DND-41 (cell line): ENCODE data around the gene MED23.

Experiments
- ATAC-seq: fragments of 200-7000 bp; cut with Tn5 transposase; 3 replicates; pipeline ENCODE4 v1.9.1; 2021; ENCODE audit warnings: low read depth; ENCODE audit not compliant: insufficient read depth
- DNase-seq: peaks from one replicate; pipeline ENCODE4 v3.0.0-alpha.2; 2020
- H2AFZ ChIP-seq: 2 replicates; pipeline ENCODE4 v1.6.0; 2012; ENCODE audit warnings: low read depth, low read length
- H3K27ac ChIP-seq: 2 replicates; pipeline ENCODE4 v1.5.1; 2012; ENCODE audit warnings: low read length, inconsistent platforms
- H3K27me3 ChIP-seq: fragments of 200-600 bp; sonication (generic); 2 replicates; pipeline ENCODE4 v1.6.0; 2012; ENCODE audit warnings: low read length, mild to moderate bottlenecking, inconsistent platforms; ENCODE audit not compliant: insufficient read depth, poor library complexity
- H3K36me3 ChIP-seq: 2 replicates; pipeline ENCODE4 v1.5.1; 2012; ENCODE audit warnings: low read length, inconsistent platforms; ENCODE audit not compliant: insufficient read depth
- H3K4me1 ChIP-seq: 2 replicates; pipeline ENCODE4 v1.5.1; 2012; ENCODE audit warnings: mild to moderate bottlenecking, low read length; ENCODE audit not compliant: insufficient read depth
- H3K4me2 ChIP-seq: 2 replicates; pipeline ENCODE4 v1.6.0; 2012; ENCODE audit warnings: mild to moderate bottlenecking, moderate library complexity, low read length, inconsistent platforms; ENCODE audit not compliant: insufficient read depth
- H3K4me3 ChIP-seq, 2 experiments: fragments of 200-600 bp in 1 of 2; shearing (Covaris generic) in 1 of 2; 2 replicates each; pipeline ENCODE4 v1.5.1; 2012 to 2016; ENCODE audit warnings: inconsistent platforms in 2 of 2, low read length in 2 of 2, mild to moderate bottlenecking in 2 of 2, low read depth in 1 of 2, moderate library complexity in 1 of 2
- H3K79me2 ChIP-seq: 2 replicates; pipeline ENCODE4 v1.6.0; 2012; ENCODE audit warnings: low read length, inconsistent platforms; ENCODE audit not compliant: insufficient read depth
- H3K9ac ChIP-seq: 2 replicates; pipeline ENCODE4 v1.6.0; 2012; ENCODE audit warnings: low read depth, mild to moderate bottlenecking, inconsistent platforms, low read length, moderate library complexity
- H3K9me3 ChIP-seq: 2 replicates; pipeline ENCODE4 v1.5.1; 2012; ENCODE audit warnings: low read length, moderate library complexity, mild to moderate bottlenecking, inconsistent platforms; ENCODE audit not compliant: insufficient read depth, severe bottlenecking
- H4K20me1 ChIP-seq: 2 replicates; pipeline ENCODE4 v1.6.0; 2012; ENCODE audit warnings: low read length; ENCODE audit not compliant: insufficient read depth
- EZH2 ChIP-seq: IDR thresholded peaks from 3 replicates; pipeline ENCODE4 v1.6.1; 2012; ENCODE audit warnings: borderline replicate concordance, low read depth, mild to moderate bottlenecking, moderate library complexity, low read length, inconsistent platforms; ENCODE audit not compliant: severe bottlenecking
- TF ChIP-seq, protein P1 (sequence below): IDR thresholded peaks from 2 replicates; pipeline ENCODE4 v1.5.1; 2012; ENCODE audit warnings: borderline replicate concordance, low read length, moderate library complexity, mild to moderate bottlenecking; ENCODE audit not compliant: poor library complexity, severe bottlenecking; ENCODE audit errors: extremely low read depth

The MED23 gene

DNA sequence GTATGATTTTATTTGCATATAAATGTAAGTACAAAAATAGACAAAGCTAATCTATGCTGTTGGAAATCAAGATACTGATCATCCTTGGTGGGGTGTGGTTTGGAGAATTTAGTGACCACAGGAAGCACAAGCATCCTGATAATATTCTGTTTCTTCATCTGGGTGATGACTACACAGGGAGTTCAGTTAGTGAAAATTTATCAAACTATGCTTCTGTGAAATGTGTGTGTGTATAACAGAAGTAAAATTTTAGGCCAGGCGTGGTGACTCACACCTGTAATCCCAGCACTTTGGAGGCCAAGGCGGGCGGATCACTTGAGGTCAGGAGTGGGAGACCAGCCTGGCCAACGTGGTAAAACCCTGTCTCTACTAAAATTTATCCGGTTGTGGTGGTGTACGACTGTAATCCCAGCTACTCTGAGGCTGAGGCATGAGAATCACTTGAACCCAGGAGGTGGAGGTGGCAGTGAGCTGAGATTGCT is 29.6 kb upstream of the MED23 start:
- H3K9ac ChIP-seq, result no peak overlapping the region
- no peak overlapping the region for H3K4me3 ChIP-seq
- H3K27ac ChIP-seq, result no peak overlapping the region
- no peaks in the 10 kb centered on the region for H3K79me2 ChIP-seq
- no peak for DNase-seq
- no peak overlapping the region for H2AFZ ChIP-seq
- TF ChIP-seq EZH2, result no peak
- TF ChIP-seq, protein P1, sequence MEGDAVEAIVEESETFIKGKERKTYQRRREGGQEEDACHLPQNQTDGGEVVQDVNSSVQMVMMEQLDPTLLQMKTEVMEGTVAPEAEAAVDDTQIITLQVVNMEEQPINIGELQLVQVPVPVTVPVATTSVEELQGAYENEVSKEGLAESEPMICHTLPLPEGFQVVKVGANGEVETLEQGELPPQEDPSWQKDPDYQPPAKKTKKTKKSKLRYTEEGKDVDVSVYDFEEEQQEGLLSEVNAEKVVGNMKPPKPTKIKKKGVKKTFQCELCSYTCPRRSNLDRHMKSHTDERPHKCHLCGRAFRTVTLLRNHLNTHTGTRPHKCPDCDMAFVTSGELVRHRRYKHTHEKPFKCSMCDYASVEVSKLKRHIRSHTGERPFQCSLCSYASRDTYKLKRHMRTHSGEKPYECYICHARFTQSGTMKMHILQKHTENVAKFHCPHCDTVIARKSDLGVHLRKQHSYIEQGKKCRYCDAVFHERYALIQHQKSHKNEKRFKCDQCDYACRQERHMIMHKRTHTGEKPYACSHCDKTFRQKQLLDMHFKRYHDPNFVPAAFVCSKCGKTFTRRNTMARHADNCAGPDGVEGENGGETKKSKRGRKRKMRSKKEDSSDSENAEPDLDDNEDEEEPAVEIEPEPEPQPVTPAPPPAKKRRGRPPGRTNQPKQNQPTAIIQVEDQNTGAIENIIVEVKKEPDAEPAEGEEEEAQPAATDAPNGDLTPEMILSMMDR, result no peak
- H4K20me1 ChIP-seq, result no peaks in the 10 kb centered on the region
- no peak overlapping the region for H3K4me2 ChIP-seq
- ATAC-seq, result no peak
- H3K4me1 ChIP-seq, result no peaks in the 10 kb centered on the region
- no peaks in the 10 kb centered on the region for H3K36me3 ChIP-seq
- no peaks in the 10 kb centered on the region for H3K27me3 ChIP-seq
- H3K9me3 ChIP-seq, result no peaks in the 10 kb centered on the region

DNA sequence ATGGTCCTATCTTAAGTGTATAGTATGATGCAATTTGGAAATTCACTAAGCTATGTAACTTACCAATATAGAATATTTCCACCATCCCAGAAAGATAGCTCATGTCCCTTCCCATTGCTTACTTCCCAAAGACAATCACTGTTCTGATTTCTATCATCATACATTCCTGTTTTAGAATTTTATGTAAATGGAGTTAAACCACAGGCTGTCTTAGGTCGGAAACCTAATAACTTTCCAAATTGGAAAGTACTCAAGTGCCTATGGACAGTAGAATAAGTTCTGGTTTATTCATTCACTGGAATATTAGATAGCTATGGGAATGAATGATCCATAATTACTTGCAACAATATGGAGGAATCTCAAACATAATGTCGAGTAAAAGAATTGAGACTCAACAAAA is 29.2 kb upstream of the MED23 start:
- H3K27me3 ChIP-seq, result no peaks in the 10 kb centered on the region
- H3K4me3 ChIP-seq, result no peak overlapping the region
- H3K36me3 ChIP-seq, result no peaks in the 10 kb centered on the region
- no peak overlapping the region for H2AFZ ChIP-seq
- no peaks in the 10 kb centered on the region for H3K9me3 ChIP-seq
- ATAC-seq, result no peak
- H3K9ac ChIP-seq, result no peak overlapping the region
- H3K4me1 ChIP-seq, result no peaks in the 10 kb centered on the region
- no peak overlapping the region for H3K27ac ChIP-seq
- TF ChIP-seq, protein P1, result no peak
- TF ChIP-seq EZH2, result no peak
- no peaks in the 10 kb centered on the region for H3K79me2 ChIP-seq
- no peak overlapping the region for H3K4me2 ChIP-seq
- no peaks in the 10 kb centered on the region for H4K20me1 ChIP-seq
- DNase-seq, result no peak

DNA sequence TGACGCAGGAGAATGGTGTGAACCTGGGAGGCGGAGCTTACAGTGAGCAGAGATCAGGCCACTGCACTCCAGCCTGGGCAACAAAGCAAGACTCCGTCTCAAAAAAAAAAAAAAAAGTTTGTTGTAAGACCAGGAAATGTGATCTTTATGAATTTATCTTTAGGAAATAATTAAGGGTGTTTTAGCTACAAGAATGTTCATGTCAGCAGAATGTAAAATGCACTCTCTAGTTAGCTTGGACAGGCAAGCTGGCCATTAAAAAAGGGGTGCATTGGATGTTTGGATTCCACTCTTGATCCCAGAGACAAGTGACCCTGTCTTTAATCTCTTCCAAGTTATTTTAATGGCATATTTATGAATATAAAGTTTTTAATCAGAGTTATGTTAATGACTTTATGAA is 28.6 kb upstream of the MED23 start:
- Histone ChIP-seq H3K9me3 (no peaks in the 10 kb centered on the region), H3K36me3 (no peaks in the 10 kb centered on the region), H3K4me2 (no peak overlapping the region), H3K4me1 (no peaks in the 10 kb centered on the region), H3K27me3 (no peaks in the 10 kb centered on the region), H3K4me3 (no peak overlapping the region), H2AFZ (no peak overlapping the region), H3K79me2 (no peaks in the 10 kb centered on the region), H3K27ac (no peak overlapping the region), H4K20me1 (no peaks in the 10 kb centered on the region), H3K9ac (no peak overlapping the region)
- TF ChIP-seq, protein P1, result no peak
- no peak for TF ChIP-seq EZH2
- no peak for ATAC-seq
- no peak for DNase-seq

DNA sequence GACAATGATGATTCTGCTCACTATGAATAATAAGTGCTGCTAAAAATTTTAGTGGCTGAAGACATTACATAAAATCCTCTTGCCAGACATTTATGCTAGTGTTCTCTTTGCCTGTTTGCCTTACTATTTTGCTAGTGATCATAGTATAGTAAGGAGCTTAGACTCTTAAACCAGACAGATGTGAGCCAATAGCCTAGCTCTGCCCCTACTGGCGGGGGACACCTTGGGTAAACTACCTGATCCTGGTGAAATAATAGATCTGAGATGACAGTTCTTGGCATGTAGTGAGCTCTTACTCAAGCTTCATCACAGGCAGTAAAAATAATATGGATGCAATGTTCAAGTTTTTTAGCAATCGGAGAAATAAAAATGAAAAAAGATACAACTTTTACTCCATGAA is 27.9 kb upstream of the MED23 start:
- no peak for DNase-seq
- no peaks in the 10 kb centered on the region for H3K36me3 ChIP-seq
- no peak overlapping the region for H3K4me3 ChIP-seq
- TF ChIP-seq EZH2, result no peak
- no peak overlapping the region for H3K27ac ChIP-seq
- no peak overlapping the region for H2AFZ ChIP-seq
- H3K79me2 ChIP-seq, result no peaks in the 10 kb centered on the region
- no peak for ATAC-seq
- no peaks in the 10 kb centered on the region for H3K9me3 ChIP-seq
- no peak overlapping the region for H3K4me2 ChIP-seq
- no peak overlapping the region for H3K9ac ChIP-seq
- no peaks in the 10 kb centered on the region for H3K4me1 ChIP-seq
- H4K20me1 ChIP-seq, result no peaks in the 10 kb centered on the region
- no peaks in the 10 kb centered on the region for H3K27me3 ChIP-seq
